ENCODE data around the gene MPC1.

MPC1 gene

DNA sequence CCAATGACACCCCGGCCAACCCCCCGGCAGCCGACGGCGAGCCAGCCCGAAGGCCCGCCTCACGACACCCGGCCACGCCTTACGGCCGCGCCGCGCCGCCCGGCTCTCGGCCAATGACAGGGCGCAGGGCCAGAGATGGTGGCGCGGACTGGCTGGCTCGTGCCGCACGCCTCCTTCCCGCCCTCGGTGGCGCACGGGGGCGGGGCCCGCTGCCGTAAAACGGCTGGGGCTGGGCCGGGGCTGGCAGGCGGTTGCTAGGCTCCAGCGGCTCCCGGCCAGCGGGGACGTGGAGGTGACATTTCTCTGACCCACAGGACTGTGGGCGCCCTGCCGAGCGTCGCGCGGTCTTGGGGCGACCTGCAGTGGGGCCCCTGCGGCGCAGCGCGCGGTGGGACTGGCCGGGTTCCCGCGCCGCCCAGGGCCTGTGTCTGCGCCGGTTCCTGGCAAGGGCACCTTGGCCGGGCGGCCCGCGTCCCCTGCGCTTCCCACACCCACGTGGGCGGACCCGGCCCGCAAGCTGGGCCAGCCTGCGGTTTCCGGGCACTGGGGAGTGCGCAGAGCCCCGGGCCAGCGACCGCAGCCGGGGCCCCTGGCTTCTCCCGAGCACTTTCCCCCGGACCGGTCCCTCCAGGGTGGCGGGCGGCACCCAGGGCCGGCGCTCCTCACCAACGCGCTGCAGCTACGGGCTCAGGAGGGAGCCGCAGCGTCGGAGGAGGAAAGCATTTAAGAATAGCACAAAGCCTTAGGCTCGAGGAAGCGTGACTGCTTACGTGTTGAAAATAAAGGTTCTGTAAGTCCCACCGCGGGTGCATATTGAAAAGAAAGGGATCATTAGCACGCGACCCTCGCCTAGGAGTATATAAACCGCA lies at the start of gene MPC1:
Gene MPC1, minus strand, starts transcription at position 8 of the 869 bp plus-strand sequence. CDS start 64 bp downstream, outside the sequence.
- DNase-seq, result peak; percentile 95

- DNase-seq, result no peak
These were observed 47.5 kb upstream of the MPC1 start for GRCh38 chr6:166430269-166430668.

DNA sequence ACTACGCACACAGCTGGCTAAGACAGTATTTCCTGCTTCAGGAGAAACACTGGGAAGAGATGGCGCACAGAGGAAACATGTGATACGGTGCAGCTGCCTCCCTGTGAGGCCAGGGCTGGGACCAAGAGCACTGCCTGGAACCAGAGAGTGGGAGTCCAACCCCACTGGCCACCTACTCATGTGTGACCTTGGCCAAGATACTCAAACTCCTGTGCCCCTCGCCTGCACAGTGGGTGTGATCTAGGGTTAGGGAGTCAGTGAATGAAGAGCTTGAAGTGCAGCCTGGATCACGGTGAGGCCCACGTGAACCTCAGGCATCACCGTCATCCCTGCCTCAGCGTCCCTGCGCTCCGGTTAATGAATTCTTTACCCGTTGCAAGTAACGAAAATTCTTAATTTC lies 41.7 kb upstream of the MPC1 start:
- no peak for DNase-seq

GRCh38 chr6:166423781-166424180 lies 41.0 kb upstream of the MPC1 start:
- no peak for DNase-seq

DNA sequence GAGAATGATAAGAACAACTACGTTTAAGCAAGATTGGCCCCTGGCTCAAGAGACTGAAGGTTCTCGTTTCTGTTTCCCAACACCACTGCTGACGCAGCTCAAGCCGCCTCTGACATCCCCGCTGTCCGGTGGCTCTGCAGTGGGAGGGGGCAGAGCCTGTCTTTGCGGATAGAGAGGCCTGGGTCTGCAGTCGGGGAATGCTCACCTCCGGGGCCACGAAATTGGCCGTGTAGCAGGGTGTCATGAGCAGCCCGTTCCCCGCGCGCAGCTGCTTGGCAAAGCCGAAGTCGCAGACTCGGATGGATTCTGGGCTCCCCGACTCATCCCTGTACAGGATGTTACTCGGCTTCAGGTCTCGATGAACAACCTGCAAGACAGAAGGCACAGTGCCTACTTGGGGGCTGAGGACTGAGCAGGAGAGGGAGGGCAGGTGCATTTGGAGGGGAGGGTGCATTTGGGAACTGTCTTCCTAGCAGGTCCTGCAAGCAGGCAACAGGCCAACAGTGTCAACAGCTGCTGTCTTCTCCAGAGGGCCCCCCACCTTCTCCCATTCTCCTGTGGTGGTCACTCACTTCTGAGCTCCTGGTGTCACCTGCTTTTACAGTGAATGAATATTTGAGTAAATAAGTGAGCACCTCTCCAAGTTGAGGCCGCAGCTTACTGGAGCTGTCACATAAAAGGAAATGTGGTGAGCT lies 40.5 kb upstream of the MPC1 start:
- no peak for DNase-seq

DNA sequence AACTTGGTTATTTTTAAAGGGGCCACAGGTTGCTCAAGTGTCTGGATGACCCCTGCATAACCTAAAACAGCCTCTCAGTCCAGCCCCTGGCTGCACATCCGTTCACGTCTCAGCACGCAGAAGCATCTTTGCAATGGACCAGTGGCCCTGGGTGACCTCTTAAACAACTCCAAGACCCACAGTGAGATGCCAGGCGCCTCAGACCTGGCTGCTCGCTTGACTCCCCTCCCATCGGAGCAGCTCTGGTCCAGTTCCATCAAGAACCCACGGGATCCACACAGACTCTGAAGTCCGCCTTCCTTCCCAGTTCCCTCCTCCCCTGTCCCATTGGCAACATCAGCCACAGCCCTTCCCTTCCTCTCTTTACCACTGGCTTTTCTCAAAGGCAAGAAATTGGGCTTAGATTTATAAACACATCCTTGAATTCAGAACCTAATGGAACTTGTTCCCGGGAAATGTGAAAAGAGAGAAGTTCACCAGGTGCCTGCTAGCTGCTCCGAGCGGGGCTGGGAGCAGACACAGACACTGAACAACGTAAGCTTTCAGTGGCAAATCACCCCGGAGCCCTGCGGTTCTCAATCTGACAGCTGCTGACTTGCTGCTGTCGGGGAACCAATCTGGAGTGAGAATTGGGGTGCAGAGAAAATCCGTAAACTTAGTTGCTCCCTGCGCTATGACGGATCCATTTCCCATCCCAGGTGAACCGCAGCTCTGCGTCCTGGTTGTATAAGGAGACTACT lies 39.6 kb upstream of the MPC1 start:
- no peak for DNase-seq

DNA sequence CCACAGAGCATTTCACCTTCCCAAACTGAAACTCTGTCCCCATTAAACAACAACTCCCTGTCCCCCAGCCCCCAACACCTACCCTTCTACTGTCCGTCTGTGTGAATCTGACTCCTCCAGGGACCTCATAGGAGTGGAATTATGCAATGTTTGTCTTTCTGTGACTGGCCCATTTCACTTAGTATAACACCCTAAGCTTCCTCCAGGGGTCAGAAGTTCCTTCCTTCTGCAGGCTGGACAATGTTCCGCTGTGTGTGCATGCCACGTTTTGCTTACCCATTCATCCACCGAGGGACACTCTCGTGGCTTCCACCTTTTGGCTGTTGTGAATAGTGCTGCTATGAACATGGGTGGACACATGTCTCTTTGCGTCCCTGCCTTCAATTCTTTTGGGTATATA lies 37.6 kb upstream of the MPC1 start:
- DNase-seq, result no peak

GRCh38 chr6:166419717-166420116 lies 37.0 kb upstream of the MPC1 start:
- no peak for DNase-seq

DNA sequence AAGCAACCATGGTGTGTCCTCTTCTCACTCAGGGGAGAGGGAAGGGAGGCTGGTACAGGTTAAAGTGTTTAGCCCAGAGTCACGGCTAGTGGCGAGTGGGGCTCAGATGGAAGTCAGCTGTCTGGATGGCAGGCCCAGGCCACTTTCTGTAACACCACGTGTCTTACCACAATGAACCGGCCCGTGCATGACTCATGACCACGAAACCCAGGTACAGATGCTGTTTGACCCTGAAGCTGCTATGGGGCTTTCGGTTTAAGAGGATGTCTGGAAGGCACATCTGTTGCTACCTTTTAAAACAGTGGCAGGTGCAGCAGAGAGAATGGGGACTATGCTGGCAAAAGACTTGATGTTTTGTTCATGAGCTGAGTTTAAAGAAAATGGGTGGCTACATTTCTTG lies 36.5 kb upstream of the MPC1 start:
- DNase-seq, result no peak

DNA sequence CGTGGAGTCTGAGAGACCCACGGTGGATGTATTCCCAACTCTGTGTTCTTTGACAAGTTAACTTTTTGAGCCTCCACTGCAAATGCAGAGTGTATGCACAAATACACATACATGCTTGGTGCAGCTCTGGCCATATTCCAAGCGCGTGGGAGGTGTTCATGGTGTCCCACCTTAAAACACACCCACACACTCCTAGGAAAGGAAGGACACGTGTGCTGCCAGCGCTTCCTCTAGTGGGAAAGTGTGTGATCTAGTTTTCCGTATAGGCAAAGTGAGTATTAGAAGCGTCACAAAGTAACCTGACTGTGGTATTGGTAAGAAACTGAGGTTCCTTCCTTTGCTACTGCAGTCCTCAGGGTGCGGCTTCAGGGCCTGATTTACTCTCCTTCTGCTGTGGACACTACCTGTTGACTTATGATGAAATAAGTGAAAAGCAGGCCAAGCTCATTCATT lies 36.0 kb upstream of the MPC1 start:
- no peak for DNase-seq

- DNase-seq, result no peak
These were observed 34.5 kb upstream of the MPC1 start for GRCh38 chr6:166417285-166417691.

- no peak for DNase-seq
These were observed 33.1 kb upstream of the MPC1 start for GRCh38 chr6:166415833-166416347.

DNA sequence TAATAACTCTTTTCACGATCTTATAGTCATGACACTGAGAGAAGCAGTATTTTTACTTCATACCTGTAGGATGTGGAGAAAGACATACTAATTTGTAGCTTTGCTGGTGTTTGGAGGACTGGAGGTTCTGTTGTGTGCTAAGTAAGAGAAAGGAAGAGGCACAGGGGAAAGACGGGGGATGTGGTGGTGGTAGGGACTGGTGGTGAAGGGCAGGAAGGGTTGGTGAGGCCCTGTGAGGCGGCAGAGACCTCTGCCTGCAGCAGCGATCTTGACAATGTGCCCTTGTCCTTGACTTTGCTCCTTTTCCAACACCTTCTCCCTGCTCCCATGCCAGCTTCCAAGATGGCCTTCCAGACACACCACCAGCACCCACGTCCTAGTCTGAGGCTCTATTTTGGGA lies 32.6 kb upstream of the MPC1 start:
- DNase-seq, result no peak

GRCh38 chr6:166413491-166413951 lies 30.8 kb upstream of the MPC1 start:
- no peak for DNase-seq

- no peak for DNase-seq
These were observed 30.2 kb upstream of the MPC1 start for GRCh38 chr6:166412911-166413384.

GRCh38 chr6:166412156-166412910 lies 29.6 kb upstream of the MPC1 start:
- DNase-seq, result no peak

- DNase-seq, result no peak
These were observed 29.0 kb upstream of the MPC1 start for GRCh38 chr6:166411721-166412151.

GRCh38 chr6:166411271-166411670 lies 28.5 kb upstream of the MPC1 start:
- DNase-seq, result no peak

DNA sequence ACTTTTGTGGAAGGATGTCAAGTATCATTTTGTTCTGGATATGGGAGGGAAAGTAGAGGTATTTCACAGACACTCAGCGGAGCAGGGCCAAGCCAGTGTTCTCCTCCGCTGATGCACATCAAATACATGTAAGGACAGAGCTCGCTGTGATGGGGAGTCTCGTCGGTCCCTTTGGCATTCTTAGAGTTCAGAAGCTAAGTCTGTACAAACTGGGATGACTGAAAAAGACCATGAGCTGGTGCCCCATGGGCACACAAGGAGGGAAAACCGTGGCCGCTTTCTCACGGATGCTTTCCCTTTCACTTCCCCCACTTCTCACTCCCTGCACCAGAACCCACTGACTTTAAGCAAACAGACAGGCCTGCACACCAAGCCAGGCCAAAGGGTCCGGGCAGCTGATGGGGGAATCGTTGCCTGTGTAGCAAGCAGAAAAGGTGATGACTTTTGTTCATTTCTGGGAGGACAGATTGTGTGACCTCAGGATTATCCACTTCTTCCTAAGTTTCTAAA lies 27.7 kb upstream of the MPC1 start:
- DNase-seq, result no peak

GRCh38 chr6:166408936-166409755 lies 26.4 kb upstream of the MPC1 start:
- no peak for DNase-seq

- no peak for DNase-seq
These were observed 23.5 kb upstream of the MPC1 start for GRCh38 chr6:166406197-166406596.

Data from fibroblast of skin of right quadriceps (primary cell).